Left renal cortex interstitium (tissue), 4 donors: ENCODE measurements around the gene HOXD9. TPM values are rescaled to one million over a fixed set of nuclear protein-coding genes. Genes with fewer than 3 reads are reported as not detected.

Source experiments
- polyA plus RNA-seq, 4 donors: library from polyadenylated mRNA; unstranded; fragments of 120-200 nt; gene quantifications; one replicate each; pipeline ENCODE4 v1.2.1, GENCODE V29; 2013; ENCODE audit not compliant: insufficient read length in 4 of 4

HOXD9 gene
- polyA plus RNA-seq, 4 donors: 58.5 to 104 (median 89.0) TPM

Other genes starting within 250 kb of the HOXD9 start
- gene LNPK, start 120.5 kb upstream of the HOXD9 start, polyA plus RNA-seq: 10 to 100 TPM; 22.4 to 28.4 (median 25.9) TPM
- gene EVX2, start 38.8 kb upstream of the HOXD9 start, polyA plus RNA-seq: under 1 TPM in 1 of 4 donors, not detected in 3; 0.05 TPM
- gene HOXD13, start 30.0 kb upstream of the HOXD9 start, polyA plus RNA-seq: under 1 TPM in 3 of 4 donors, not detected in 1; 0.09 to 0.65 (median 0.24) TPM
- under 1 TPM; 0.27 to 0.79 (median 0.35) TPM for gene HOXD12, start 22.9 kb upstream of the HOXD9 start, polyA plus RNA-seq
- gene HOXD11, start 15.4 kb upstream of the HOXD9 start, polyA plus RNA-seq: 10 to 100 TPM; 46.0 to 89.2 (median 64.9) TPM
- 100 to 1,000 TPM; 132 to 203 (median 164) TPM for gene HOXD10, start 5.9 kb upstream of the HOXD9 start, polyA plus RNA-seq
- 100 to 1,000 TPM; 169 to 217 (median 195) TPM for gene HOXD8, start 7.0 kb downstream of the HOXD9 start, polyA plus RNA-seq
- gene HOXD4, start 28.8 kb downstream of the HOXD9 start, polyA plus RNA-seq: 10 to 100 TPM; 31.2 to 73.9 (median 56.7) TPM
- gene HOXD3, start 34.6 kb downstream of the HOXD9 start, polyA plus RNA-seq: 10 to 100 TPM; 21.7 to 30.9 (median 30.3) TPM
- 10 to 100 TPM in 1 of 4 donors, 1 to 10 TPM in 3; 9.2 to 14.6 (median 9.6) TPM for gene HOXD1, start 65.9 kb downstream of the HOXD9 start, polyA plus RNA-seq
- 100 to 1,000 TPM in 1 of 4 donors, 10 to 100 TPM in 3; 81.0 to 109 (median 90.4) TPM for gene MTX2, start 146.7 kb downstream of the HOXD9 start, polyA plus RNA-seq